Kidney (tissue), 14 donors: Measurements from ENCODE around the gene IL17F. TPM values are rescaled to one million over a fixed set of nuclear protein-coding genes. Genes with fewer than 3 reads are reported as not detected.

ENCODE experiments used
- DNase-seq, 5 donors: peaks; one replicate each; pipeline ENCODE4 v3.0.0-alpha.2; 2013 to 2020
- FAIRE-seq: peaks from 2 replicates; lab custom pipeline; 2012; peaks lifted over from hg19 to GRCh38; lab: Jason Lieb, UNC
- H3K27ac ChIP-seq, 2 donors: one replicate each; pipeline ENCODE4 v1.7.0; 2013; ENCODE audit warnings: low read depth in 2 of 2, low read length in 2 of 2, inconsistent platforms in 1 of 2
- H3K27me3 ChIP-seq: one replicate; pipeline ENCODE4 v1.7.1; 2013; ENCODE audit warnings: low read length, inconsistent platforms; ENCODE audit not compliant: control insufficient read depth, insufficient read depth
- H3K36me3 ChIP-seq, 3 donors: one replicate each; pipeline versions ENCODE4 v1.7.0 to v1.7.1; 2013; ENCODE audit warnings: low read length in 3 of 3, control low read depth in 1 of 3, inconsistent platforms in 1 of 3; ENCODE audit not compliant: insufficient read depth in 3 of 3, control insufficient read depth in 2 of 3
- H3K4me1 ChIP-seq, 3 donors: one replicate each; pipeline versions ENCODE4 v1.7.0 to v1.7.1; 2013; ENCODE audit warnings: low read length in 3 of 3, inconsistent platforms in 1 of 3, low read depth in 1 of 3; ENCODE audit not compliant: control insufficient read depth in 2 of 3, insufficient read depth in 2 of 3
- H3K4me3 ChIP-seq, 3 donors: one replicate each; pipeline versions ENCODE4 v1.7.0 to v1.8.1; 2013; ENCODE audit warnings: low read length in 3 of 3, control low read depth in 1 of 3, inconsistent platforms in 1 of 3
- H3K9ac ChIP-seq, 3 donors: one replicate each; pipeline versions ENCODE4 v1.7.0 to v1.7.1; 2013; ENCODE audit warnings: low read length in 3 of 3, control low read depth in 1 of 3, inconsistent platforms in 1 of 3
- H3K9me3 ChIP-seq, 3 donors: one replicate each; pipeline versions ENCODE4 v1.7.0 to v1.7.1; 2013; ENCODE audit warnings: low read length in 3 of 3, control low read depth in 1 of 3, inconsistent platforms in 1 of 3; ENCODE audit not compliant: control insufficient read depth in 2 of 3, insufficient read depth in 1 of 3
- CTCF ChIP-seq: IDR thresholded peaks from 3 replicates; pipeline ENCODE4 v1.5.1; 2012; ENCODE audit warnings: mild to moderate bottlenecking, moderate library complexity, borderline replicate concordance; ENCODE audit not compliant: insufficient read depth; ENCODE audit errors: extremely low read depth
- intact Hi-C: fragments of 100-400 bp; cut with DNase I; formaldehyde crosslinking; loops from one replicate; pipeline ENCODE4 v1.11.1; 2022
- polyA plus RNA-seq: library from polyadenylated mRNA; stranded (reverse); fragments of 350-450 nt; fragmentation: Illumina TruSeq; extraction: RNeasy Lipid Tissue Mini Kit (QIAGEN cat#74804); gene quantifications from one replicate; pipeline ENCODE4 v1.2.3, GENCODE V29; 2014; ENCODE audit warnings: low read depth, low replicate concordance; ENCODE audit not compliant: insufficient read depth
- total RNA-seq: library from RNA; stranded (reverse); fragmentation: NEBNext Ultra II Directional; extraction: Animal tissue kit (Norgen Biotek cat#: 25700); gene quantifications from one replicate; pipeline ENCODE4 v1.2.1, GENCODE V29; 2021
- donor health status: control.
- donor health status: control.
- donor health status: control.
- donor health status: control.
- donor health status: control.
- donor health status: DM: yes; HTN: yes; CAD: no.
- donor health status: Normal renal cell carcinoma (clear cell type).

The IL17F gene
- total and polyA plus RNA-seq, 2 donors from 2014 or later, result not detected

- Histone ChIP-seq H3K9ac (no peak overlapping the region), H3K27ac (no peak overlapping the region), H3K4me3 (no peak overlapping the region), H3K27me3 (no peaks in the 10 kb centered on the region), H3K36me3 (peaks cover under 1 to 14% (median 11%) of the 10 kb centered on the region in 3 donors), H3K4me1 (no peaks in the 10 kb centered on the region), H3K9me3 (no peaks in the 10 kb centered on the region)
- TF ChIP-seq CTCF, result no peak
- DNase-seq (no peak), FAIRE-seq (no peak)
- intact Hi-C loops, result no loop called here
Observed at GRCh38 chr6:52262620-52263344, 18.5 kb upstream of the IL17F start.

- no peaks in the 10 kb centered on the region for H3K27me3 ChIP-seq
Observed at GRCh38 chr6:52261229-52261628, 16.9 kb upstream of the IL17F start.

GRCh38 chr6:52260634-52261033 lies 16.3 kb upstream of the IL17F start:
- DNase-seq (no peak), FAIRE-seq (no peak)
- no peak for TF ChIP-seq CTCF
- intact Hi-C loops, result no loop called here
- Histone ChIP-seq H3K27me3 (no peaks in the 10 kb centered on the region), H3K9me3 (no peaks in the 10 kb centered on the region), H3K36me3 (peaks cover 0 to 8% (median 6%) of the 10 kb centered on the region in 3 donors), H3K4me3 (no peak overlapping the region), H3K27ac (no peak overlapping the region), H3K9ac (no peak overlapping the region), H3K4me1 (no peaks in the 10 kb centered on the region)

More at GRCh38 chr6:52261229-52261628, 16.9 kb upstream of the IL17F start:
- no peak for DNase-seq
- H3K4me3 ChIP-seq, result no peak overlapping the region
- no peaks in the 10 kb centered on the region for H3K9me3 ChIP-seq
- H3K9ac ChIP-seq, result no peak overlapping the region
- H3K27ac ChIP-seq, result no peak overlapping the region
- FAIRE-seq, result no peak
- peaks cover 0 to 11% (median 10%) of the 10 kb centered on the region in 3 donors for H3K36me3 ChIP-seq
- intact Hi-C loops, result no loop called here
- no peaks in the 10 kb centered on the region for H3K4me1 ChIP-seq
- no peak for TF ChIP-seq CTCF
